SK-N-SH treated with all-trans-retinoic acid at 6 μM for 48 hours (cell line): ENCODE results near the gene CACNA2D3.

Source experiments
- ATAC-seq: fragments of 200-7000 bp; cut with Tn5 transposase; 3 replicates; pipeline ENCODE4 v1.9.1; 2020; ENCODE audit warnings: mild to moderate bottlenecking, moderate library complexity
- ARNTL ChIP-seq: fragments of 450-650 bp; formaldehyde crosslinking; IDR thresholded peaks from 2 replicates; pipeline ENCODE4 v1.5.0; 2020; ENCODE audit warnings: low read depth, mild to moderate bottlenecking, moderate library complexity, borderline replicate concordance
- BACH2 ChIP-seq: fragments of 250-450 bp; sonication (Bioruptor Pico); IDR thresholded peaks from 2 replicates; pipeline ENCODE4 v1.9.0; 2021; ENCODE audit warnings: mild to moderate bottlenecking, borderline replicate concordance
- CREB5 ChIP-seq: fragments of 250-450 bp; sonication (Bioruptor Pico); IDR thresholded peaks from 2 replicates; pipeline ENCODE4 v1.5.1; 2020; ENCODE audit warnings: low read depth, mild to moderate bottlenecking, moderate library complexity
- CSDC2 ChIP-seq: fragments of 250-450 bp; sonication (Bioruptor Pico); IDR thresholded peaks from 2 replicates; pipeline ENCODE4 v1.5.0; 2020; ENCODE audit warnings: mild to moderate bottlenecking, moderate library complexity
- CSRNP3 ChIP-seq: fragments of 250-450 bp; sonication (Bioruptor Pico); IDR thresholded peaks from 2 replicates; pipeline ENCODE4 v1.5.1; 2021; ENCODE audit warnings: mild to moderate bottlenecking, moderate library complexity
- ESRRG ChIP-seq: fragments of 250-450 bp; sonication (Bioruptor Pico); IDR thresholded peaks from 2 replicates; pipeline ENCODE4 v1.6.1; 2021; ENCODE audit warnings: mild to moderate bottlenecking
- GLIS3 ChIP-seq: fragments of 250-450 bp; sonication (Bioruptor Pico); IDR thresholded peaks from 2 replicates; pipeline ENCODE4 v1.5.0; 2020; ENCODE audit warnings: mild to moderate bottlenecking, moderate library complexity
- OSR1 ChIP-seq: fragments of 250-450 bp; sonication (Bioruptor Pico); IDR thresholded peaks from 2 replicates; pipeline ENCODE4 v1.8.0; 2022; ENCODE audit warnings: moderate library complexity, mild to moderate bottlenecking, inconsistent platforms
- PATZ1 ChIP-seq: fragments of 250-450 bp; sonication (Bioruptor Pico); IDR thresholded peaks from 2 replicates; pipeline ENCODE4 v1.8.0; 2020; ENCODE audit warnings: mild to moderate bottlenecking, moderate library complexity, borderline replicate concordance
- POU6F1 ChIP-seq: fragments of 250-450 bp; sonication (Bioruptor Pico); IDR thresholded peaks from 2 replicates; pipeline ENCODE4 v1.8.0; 2021; ENCODE audit warnings: low read depth, mild to moderate bottlenecking, moderate library complexity, borderline replicate concordance
- PPARA ChIP-seq: fragments of 250-450 bp; sonication (Bioruptor Pico); IDR thresholded peaks from 2 replicates; pipeline ENCODE4 v1.5.0; 2020; ENCODE audit warnings: mild to moderate bottlenecking, borderline replicate concordance
- RARB ChIP-seq: fragments of 250-450 bp; sonication (Bioruptor Pico); IDR thresholded peaks from 2 replicates; pipeline ENCODE4 v1.8.0; 2021; ENCODE audit warnings: mild to moderate bottlenecking, moderate library complexity
- SNAI2 ChIP-seq: fragments of 250-450 bp; sonication (Bioruptor Pico); IDR thresholded peaks from 2 replicates; pipeline ENCODE4 v1.5.0; 2020; ENCODE audit warnings: mild to moderate bottlenecking, moderate library complexity
- TCF4 ChIP-seq: fragments of 250-450 bp; sonication (Bioruptor Pico); IDR thresholded peaks from 2 replicates; pipeline ENCODE4 v1.8.0; 2021; ENCODE audit warnings: mild to moderate bottlenecking, moderate library complexity, borderline replicate concordance
- TOX ChIP-seq: fragments of 250-450 bp; sonication (Bioruptor Pico); IDR thresholded peaks from 2 replicates; pipeline ENCODE4 v1.8.0; 2021; ENCODE audit warnings: mild to moderate bottlenecking, moderate library complexity, borderline replicate concordance
- TSHZ2 ChIP-seq: fragments of 250-450 bp; sonication (Bioruptor Pico); IDR thresholded peaks from 2 replicates; pipeline ENCODE4 v1.5.0; 2020; ENCODE audit warnings: mild to moderate bottlenecking, moderate library complexity
- ZC3H10 ChIP-seq: fragments of 250-450 bp; sonication (Bioruptor Pico); IDR thresholded peaks from 2 replicates; pipeline ENCODE4 v1.5.1; 2021; ENCODE audit warnings: mild to moderate bottlenecking, moderate library complexity
- ZFP30 ChIP-seq: fragments of 450-650 bp; formaldehyde crosslinking; IDR thresholded peaks from 2 replicates; pipeline ENCODE4 v1.5.0; 2022; ENCODE audit warnings: mild to moderate bottlenecking, moderate library complexity
- ZNF70 ChIP-seq: fragments of 450-650 bp; formaldehyde crosslinking; IDR thresholded peaks from 2 replicates; pipeline ENCODE4 v1.5.0; 2020; ENCODE audit warnings: mild to moderate bottlenecking, moderate library complexity
- ZNF8 ChIP-seq: fragments of 450-650 bp; formaldehyde crosslinking; IDR thresholded peaks from 2 replicates; pipeline ENCODE4 v1.5.0; 2020; ENCODE audit warnings: mild to moderate bottlenecking, moderate library complexity

CACNA2D3 gene

GRCh38 chr3:55042591-55042990 lies 920.2 kb downstream of the CACNA2D3 start:
- TF ChIP-seq ZNF8 (CRISPR knock-in tag) = no peak
- TF ChIP-seq PPARA (CRISPR knock-in tag) = no peak
- no peak for TF ChIP-seq POU6F1 (CRISPR knock-in tag)
- TF ChIP-seq BACH2 (CRISPR knock-in tag) = no peak
- no peak for TF ChIP-seq ARNTL (CRISPR knock-in tag)
- TF ChIP-seq CSRNP3 = no peak
- no peak for TF ChIP-seq PATZ1 (CRISPR knock-in tag)
- no peak for TF ChIP-seq ZFP30 (CRISPR knock-in tag)
- no peak for TF ChIP-seq CSDC2 (CRISPR knock-in tag)
- TF ChIP-seq ZNF70 = no peak
- no peak for TF ChIP-seq GLIS3
- TF ChIP-seq RARB (CRISPR knock-in tag) = no peak
- TF ChIP-seq TSHZ2 (CRISPR knock-in tag) = no peak
- TF ChIP-seq TOX (CRISPR knock-in tag) = no peak
- no peak for TF ChIP-seq OSR1 (CRISPR knock-in tag)
- no peak for TF ChIP-seq ESRRG (CRISPR knock-in tag)
- peak; percentile 76; the same call in 2 of the 3 replicates for ATAC-seq

- no peak for ATAC-seq
- TF ChIP-seq PATZ1 (CRISPR knock-in tag) = no peak
- TF ChIP-seq CSRNP3 = no peak
- TF ChIP-seq TOX (CRISPR knock-in tag) = no peak
- TF ChIP-seq SNAI2 = no peak
- no peak for TF ChIP-seq ESRRG (CRISPR knock-in tag)
- TF ChIP-seq, all 23 proteins: peak for 0
Measured at GRCh38 chr3:55044486-55044885, 922.1 kb downstream of the CACNA2D3 start.

GRCh38 chr3:55059027-55059629 lies 936.8 kb downstream of the CACNA2D3 start:
- peak; percentile 46; the same call in 2 of the 3 replicates for ATAC-seq
- TF ChIP-seq RARB (CRISPR knock-in tag) = no peak
- no peak for TF ChIP-seq CSDC2 (CRISPR knock-in tag)
- TF ChIP-seq TOX (CRISPR knock-in tag) = no peak
- no peak for TF ChIP-seq ZC3H10 (CRISPR knock-in tag)
- no peak for TF ChIP-seq CREB5 (CRISPR knock-in tag)
- TF ChIP-seq SNAI2 = no peak
- no peak for TF ChIP-seq PATZ1 (CRISPR knock-in tag)
- TF ChIP-seq TCF4 (CRISPR knock-in tag) = no peak
- no peak for TF ChIP-seq CSRNP3
- no peak for TF ChIP-seq BACH2 (CRISPR knock-in tag)
- TF ChIP-seq PPARA (CRISPR knock-in tag) = no peak
